Stimulated activated CD8-positive, alpha-beta memory T cell treated with anti-CD3 and anti-CD28 coated beads, Interleukin-4, amount 100 ng/mL, for 4 hours (primary cell): ENCODE measurements around the gene ANKRD36B.
"Not testable (repeated sequence)": the region's sequence is repeated elsewhere in the genome, so short reads cannot be mapped to it uniquely, and the experiment has no call there.

Experiments
- DNase-seq, 2 donors: peaks; one replicate each; pipeline ENCODE4 v3.0.0-alpha.2; 2020; ENCODE audit warnings: low read depth in 2 of 2, low spot score in 1 of 2

The ANKRD36B gene

DNA sequence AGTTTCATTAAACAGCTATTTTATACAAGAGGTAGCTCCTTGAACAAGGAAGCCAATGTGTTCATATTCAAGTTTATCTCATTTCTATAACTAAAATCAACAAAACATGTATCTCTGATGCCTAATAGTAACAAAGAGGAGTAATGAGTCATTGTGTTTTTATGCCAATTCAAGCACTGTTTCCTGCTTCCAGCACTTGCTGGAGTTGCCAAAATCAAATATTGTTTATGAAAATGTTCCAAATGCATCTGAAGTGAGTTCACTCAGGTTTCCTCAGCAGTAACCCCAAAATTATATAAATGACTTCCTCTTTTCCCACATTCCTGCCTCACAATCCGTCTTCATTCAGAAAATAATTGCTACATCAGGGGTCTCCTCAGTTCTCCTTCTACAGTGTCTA is 39.2 kb downstream of the ANKRD36B start:
- DNase-seq = not testable (repeated sequence)

DNA sequence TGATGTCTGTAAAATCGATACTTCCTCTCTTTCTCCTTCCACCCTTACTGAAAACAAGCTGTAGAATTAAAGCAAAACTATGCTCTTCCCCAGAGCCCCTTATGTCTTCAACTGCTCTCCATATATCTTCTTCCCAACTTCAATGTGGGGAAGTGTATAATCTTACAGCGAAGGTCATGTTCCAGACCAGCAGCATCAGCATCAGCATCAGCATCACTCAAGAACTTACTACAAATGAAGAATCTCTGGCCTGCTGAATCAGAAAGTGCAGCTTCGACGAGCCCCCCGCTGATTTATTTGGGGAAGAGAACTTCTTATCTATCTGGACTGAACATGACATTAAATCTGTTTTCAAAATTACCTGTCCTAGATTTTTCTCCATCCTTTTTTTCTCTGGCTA is 40.6 kb downstream of the ANKRD36B start:
- not testable (repeated sequence) for DNase-seq

DNA sequence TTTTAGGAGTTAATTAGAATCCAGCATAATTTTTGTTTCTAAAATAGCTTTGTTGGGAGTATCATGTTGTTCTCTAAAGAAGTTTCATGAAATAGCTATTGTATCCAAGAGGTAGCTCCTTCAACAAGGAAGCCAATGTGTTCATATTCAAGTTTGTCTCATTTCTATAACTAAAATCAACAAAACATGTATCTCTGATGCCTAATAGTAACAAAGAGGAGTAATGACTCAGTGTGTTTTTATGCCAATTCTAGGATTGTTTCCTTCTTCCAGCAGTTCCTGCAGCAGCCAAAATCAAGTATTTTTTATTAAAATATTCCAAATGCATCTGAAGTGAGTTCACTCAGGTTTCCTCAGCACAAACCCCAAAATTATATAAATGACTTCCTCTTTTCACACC is 41.1 kb downstream of the ANKRD36B start:
- DNase-seq = not testable (repeated sequence)

DNA sequence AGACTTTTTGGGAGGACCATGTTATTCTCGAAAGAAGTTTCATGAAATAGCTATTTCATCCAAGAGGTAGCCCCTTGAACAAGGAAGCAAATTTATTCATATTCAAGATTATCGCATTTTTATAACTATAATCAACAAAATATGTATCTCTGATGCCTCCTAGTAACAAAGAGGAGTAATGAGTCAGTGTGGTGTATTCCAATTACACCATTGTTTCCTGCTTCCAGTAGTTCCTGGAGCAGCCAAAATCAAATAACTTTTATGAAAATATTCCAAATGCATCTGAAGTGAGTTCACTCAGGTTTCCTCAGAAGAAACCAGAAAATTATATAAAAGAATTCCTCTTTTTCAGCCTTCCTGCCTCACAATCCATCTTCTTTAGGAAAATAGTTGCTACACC is 43.0 kb downstream of the ANKRD36B start:
- no peak for DNase-seq

DNA sequence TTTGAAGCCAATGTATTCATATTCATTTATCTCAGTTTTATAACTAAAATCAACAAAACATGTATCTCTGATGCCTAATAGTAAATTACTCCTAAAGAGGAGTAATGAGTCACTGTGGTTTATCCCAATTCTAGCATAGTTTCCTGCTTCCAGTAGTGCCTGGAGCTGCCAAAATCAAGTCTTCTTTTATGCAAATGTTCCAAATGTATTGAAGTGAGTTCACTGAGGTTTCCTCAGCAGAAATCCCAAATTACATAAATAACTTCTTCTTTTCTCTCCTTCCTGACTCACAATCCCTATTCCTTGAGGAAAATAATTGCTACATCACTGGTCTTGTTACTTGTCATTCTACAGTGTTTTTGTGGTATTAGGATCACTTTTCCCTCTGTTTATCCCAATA is 44.8 kb downstream of the ANKRD36B start:
- not testable (repeated sequence) for DNase-seq

DNA sequence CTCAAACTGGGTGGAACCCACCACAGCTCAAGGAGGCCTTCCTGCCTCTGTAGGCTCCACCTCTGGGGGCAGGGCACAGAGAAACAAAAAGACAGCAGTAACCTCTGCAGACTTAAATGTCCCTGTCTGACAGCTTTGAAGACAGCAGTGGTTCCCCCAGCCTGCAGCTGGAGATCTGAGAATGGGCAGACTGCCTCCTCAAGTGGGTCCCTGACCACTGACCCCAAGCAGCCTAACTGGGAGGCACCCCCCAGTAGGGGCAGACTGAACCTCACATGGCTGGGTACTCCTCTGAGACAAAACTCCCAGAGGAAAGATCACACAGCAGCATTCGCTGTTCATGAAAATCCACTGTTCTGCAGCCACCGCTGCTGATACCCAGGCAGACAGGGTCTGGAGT is 63.8 kb downstream of the ANKRD36B start:
- DNase-seq = not testable (repeated sequence)

DNA sequence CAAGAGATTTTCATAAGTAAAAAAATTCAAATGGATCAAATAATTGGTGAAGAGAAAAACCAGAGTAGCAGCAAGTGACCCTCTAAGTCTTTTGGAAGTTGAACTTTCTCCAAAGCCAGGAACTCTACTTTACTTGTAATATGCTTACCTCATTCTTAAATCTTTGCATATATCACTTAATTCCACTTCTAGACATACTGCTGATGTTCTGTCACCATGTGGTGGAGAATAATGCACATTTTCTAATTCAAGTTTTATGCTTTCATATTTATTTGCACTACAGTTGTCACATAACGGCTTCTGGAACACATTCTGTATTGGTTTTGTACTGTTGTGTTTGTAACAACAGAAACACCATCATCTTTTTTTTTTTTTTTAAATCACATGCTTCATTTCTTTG is 65.9 kb downstream of the ANKRD36B start:
- DNase-seq = not testable (repeated sequence)

DNA sequence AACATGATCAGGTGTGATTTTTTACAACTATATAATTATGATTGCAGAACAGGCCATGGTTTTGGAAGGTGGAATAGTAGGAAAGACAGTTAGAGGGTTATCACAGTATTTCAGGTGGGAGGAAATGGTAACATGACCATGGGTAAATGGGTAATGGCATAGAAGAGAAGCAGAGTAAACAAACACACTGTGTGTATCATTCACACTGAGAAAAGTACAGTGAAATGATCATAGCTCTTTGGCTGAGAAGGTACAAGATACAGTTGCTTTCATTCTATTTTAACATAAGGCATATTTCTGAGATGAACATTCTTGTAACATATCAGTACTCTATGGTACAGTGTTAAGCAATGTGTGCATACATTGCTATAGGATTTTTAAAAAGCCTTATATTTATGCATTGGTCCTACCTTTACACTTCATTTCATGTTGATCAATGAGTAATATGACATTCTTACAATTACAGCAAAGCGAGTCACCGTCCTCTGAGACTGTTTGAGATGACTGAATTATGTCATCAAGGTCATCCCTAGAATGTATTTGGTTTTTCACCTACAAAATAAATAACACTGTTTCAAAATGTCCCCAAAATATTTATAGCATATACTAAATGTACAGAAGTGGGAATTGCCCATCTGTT is 66.6 kb downstream of the ANKRD36B start:
- DNase-seq = not testable (repeated sequence)

DNA sequence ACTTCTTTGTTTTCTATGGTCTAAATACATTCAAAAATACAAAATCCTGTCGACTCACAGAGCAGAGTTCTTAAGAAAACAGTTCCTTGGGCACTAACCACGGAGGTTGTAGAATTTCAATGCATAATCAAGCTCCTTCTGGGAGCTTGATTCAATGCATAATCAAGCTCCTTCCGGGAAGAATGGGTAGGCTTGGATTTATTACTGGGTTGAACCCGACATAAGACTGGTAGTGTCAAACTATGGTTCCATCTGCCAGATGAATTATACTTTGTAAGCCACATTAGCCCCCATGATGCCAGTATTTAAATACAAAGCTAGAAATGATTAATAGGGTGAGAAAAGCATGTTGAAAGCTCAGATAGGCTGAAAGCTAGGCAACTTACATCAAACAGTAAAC is 94.0 kb downstream of the ANKRD36B start:
- DNase-seq = not testable (repeated sequence)

DNA sequence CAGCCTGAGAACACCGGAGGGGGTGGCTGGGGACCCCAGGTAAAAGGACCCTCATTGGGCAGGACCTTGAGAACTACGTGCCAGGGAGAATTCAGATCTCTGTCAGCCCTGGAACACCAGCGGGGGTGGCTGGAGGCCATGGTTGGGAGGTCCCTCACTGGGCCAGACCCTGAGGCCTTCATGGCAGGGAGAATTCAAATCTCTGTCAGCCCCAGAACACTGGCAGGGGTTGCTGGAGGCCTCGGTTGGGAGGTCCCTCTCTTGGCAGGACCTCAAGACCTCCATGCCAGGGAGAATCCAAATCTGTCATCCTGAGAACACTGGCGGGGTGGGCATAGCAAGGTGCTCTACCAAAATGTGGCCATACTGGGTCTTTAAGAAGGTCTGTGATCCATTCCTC is 99.5 kb downstream of the ANKRD36B start:
- DNase-seq = peak in 1 of 2 donors; percentile 0
